K562 (cell line): ENCODE data around the gene FGF11.

Experiments
- GABPB1 ChIP-seq: sonication (generic); formaldehyde crosslinking; IDR thresholded peaks from 2 replicates; pipeline ENCODE4 v1.8.0; 2022; ENCODE audit warnings: mild to moderate bottlenecking, missing genetic modification reagents
- IRF2 ChIP-seq: sonication (generic); formaldehyde crosslinking; IDR thresholded peaks from 2 replicates; pipeline ENCODE4 v1.8.1; 2022; ENCODE audit warnings: mild to moderate bottlenecking, missing genetic modification reagents
- MEF2A ChIP-seq: IDR thresholded peaks from 2 replicates; pipeline ENCODE4 v1.6.1; 2011; ENCODE audit warnings: low read depth, mild to moderate bottlenecking, low read length, moderate library complexity; ENCODE audit not compliant: control insufficient read depth
- NFATC3 ChIP-seq: fragments of 450-650 bp; IDR thresholded peaks from 2 replicates; pipeline ENCODE4 v1.6.1; 2017; ENCODE audit warnings: mild to moderate bottlenecking
- RCOR1 ChIP-seq, 2 experiments: IDR thresholded peaks; 2 replicates each; pipeline ENCODE4 v1.6.1; 2012; ENCODE audit warnings: low read depth in 2 of 2, low read length in 2 of 2, borderline replicate concordance in 1 of 2, improper control_type of control experiment in 1 of 2
- STAT5B ChIP-seq: fragments of 250-450 bp; sonication (Bioruptor Pico); IDR thresholded peaks from 2 replicates; pipeline ENCODE4 v1.8.0; 2021; ENCODE audit warnings: mild to moderate bottlenecking, inconsistent platforms
- ZBTB1 ChIP-seq: sonication (generic); formaldehyde crosslinking; IDR thresholded peaks from 2 replicates; pipeline ENCODE4 v1.8.1; 2023; ENCODE audit warnings: missing genetic modification reagents, low read depth, mild to moderate bottlenecking, borderline replicate concordance
- ZNF347 ChIP-seq: fragments of 450-650 bp; formaldehyde crosslinking; IDR thresholded peaks from 2 replicates; pipeline ENCODE4 v1.4.0; 2020; ENCODE audit warnings: low read depth, mild to moderate bottlenecking, moderate library complexity
- ZNF830 ChIP-seq: fragments of 250-450 bp; sonication (Bioruptor Pico); IDR thresholded peaks from 2 replicates; pipeline ENCODE4 v1.5.0; 2021; ENCODE audit warnings: mild to moderate bottlenecking
- TF ChIP-seq, protein P1 (sequence below), 2 experiments: fragments of 450-650 bp; IDR thresholded peaks; 2 replicates each; pipeline ENCODE4 v1.6.1; 2016
- TF ChIP-seq, protein P2 (sequence below): sonication (generic); formaldehyde crosslinking; IDR thresholded peaks from 2 replicates; pipeline ENCODE4 v1.4.0; 2020; ENCODE audit warnings: mild to moderate bottlenecking, missing genetic modification reagents
- TF ChIP-seq, protein P3 (sequence below), 3 experiments: IDR thresholded peaks in 2 of 3; conservative IDR thresholded peaks in 1 of 3; 2 replicates each; pipeline ENCODE4 v1.5.1; 2011 to 2012; ENCODE audit warnings: low read length in 3 of 3, mild to moderate bottlenecking in 3 of 3, control low read depth in 2 of 3, improper control_type of control experiment in 1 of 3, inconsistent platforms in 1 of 3, low read depth in 1 of 3, mixed read lengths in 1 of 3, moderate library complexity in 1 of 3; ENCODE audit not compliant: insufficient read depth in 2 of 3
- TF ChIP-seq, protein P4 (sequence below): sonication (generic); formaldehyde crosslinking; IDR thresholded peaks from 2 replicates; pipeline ENCODE4 v1.8.1; 2023; ENCODE audit warnings: mild to moderate bottlenecking, missing genetic modification reagents, moderate library complexity
- TF ChIP-seq, protein P5 (sequence below): fragments of 450-650 bp; formaldehyde crosslinking; IDR thresholded peaks from 2 replicates; pipeline ENCODE4 v1.4.0; 2020; ENCODE audit warnings: mild to moderate bottlenecking

DNA sequence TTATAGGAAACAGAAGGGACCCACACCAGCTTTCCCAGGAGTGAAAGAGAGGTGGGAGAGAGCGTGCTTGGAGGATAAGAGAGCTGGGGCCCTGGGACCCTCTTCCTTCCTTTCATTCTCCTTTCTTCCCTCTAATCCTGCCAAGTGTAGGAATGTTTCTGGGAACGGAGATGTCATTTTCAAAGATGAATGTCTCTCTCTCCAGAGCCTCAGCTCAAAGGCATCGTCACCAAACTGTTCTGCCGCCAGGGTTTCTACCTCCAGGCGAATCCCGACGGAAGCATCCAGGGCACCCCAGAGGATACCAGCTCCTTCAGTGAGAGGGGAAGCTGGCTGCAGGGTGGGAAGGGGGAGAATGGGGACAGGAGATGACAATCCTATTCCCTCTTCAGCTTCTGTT lies 2.0 kb downstream of the FGF11 start:
- TF ChIP-seq RCOR1 (IDR thresholded peaks at IDR 0.05; ENCODE audit: borderline replicate concordance in 1 of 2, low read depth in 2 of 2, low read length in 2 of 2), result no peak
- TF ChIP-seq ZNF347 (CRISPR knock-in tag), result no peak
- TF ChIP-seq NFATC3, result no peak
- TF ChIP-seq, protein P1, sequence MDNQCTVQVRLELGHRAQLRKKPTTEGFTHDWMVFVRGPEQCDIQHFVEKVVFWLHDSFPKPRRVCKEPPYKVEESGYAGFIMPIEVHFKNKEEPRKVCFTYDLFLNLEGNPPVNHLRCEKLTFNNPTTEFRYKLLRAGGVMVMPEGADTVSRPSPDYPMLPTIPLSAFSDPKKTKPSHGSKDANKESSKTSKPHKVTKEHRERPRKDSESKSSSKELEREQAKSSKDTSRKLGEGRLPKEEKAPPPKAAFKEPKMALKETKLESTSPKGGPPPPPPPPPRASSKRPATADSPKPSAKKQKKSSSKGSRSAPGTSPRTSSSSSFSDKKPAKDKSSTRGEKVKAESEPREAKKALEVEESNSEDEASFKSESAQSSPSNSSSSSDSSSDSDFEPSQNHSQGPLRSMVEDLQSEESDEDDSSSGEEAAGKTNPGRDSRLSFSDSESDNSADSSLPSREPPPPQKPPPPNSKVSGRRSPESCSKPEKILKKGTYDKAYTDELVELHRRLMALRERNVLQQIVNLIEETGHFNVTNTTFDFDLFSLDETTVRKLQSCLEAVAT (IDR thresholded peaks at IDR 0.05), result no peak
- no peak for TF ChIP-seq ZBTB1 (CRISPR knock-in tag)
- no peak for TF ChIP-seq GABPB1 (CRISPR knock-in tag)
- TF ChIP-seq STAT5B (CRISPR knock-in tag), result no peak
- no peak for TF ChIP-seq ZNF830 (CRISPR knock-in tag)
- no peak for TF ChIP-seq IRF2
- no peak for TF ChIP-seq MEF2A
- TF ChIP-seq, protein P2, sequence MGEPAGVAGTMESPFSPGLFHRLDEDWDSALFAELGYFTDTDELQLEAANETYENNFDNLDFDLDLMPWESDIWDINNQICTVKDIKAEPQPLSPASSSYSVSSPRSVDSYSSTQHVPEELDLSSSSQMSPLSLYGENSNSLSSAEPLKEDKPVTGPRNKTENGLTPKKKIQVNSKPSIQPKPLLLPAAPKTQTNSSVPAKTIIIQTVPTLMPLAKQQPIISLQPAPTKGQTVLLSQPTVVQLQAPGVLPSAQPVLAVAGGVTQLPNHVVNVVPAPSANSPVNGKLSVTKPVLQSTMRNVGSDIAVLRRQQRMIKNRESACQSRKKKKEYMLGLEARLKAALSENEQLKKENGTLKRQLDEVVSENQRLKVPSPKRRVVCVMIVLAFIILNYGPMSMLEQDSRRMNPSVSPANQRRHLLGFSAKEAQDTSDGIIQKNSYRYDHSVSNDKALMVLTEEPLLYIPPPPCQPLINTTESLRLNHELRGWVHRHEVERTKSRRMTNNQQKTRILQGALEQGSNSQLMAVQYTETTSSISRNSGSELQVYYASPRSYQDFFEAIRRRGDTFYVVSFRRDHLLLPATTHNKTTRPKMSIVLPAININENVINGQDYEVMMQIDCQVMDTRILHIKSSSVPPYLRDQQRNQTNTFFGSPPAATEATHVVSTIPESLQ (CRISPR knock-in tag), result no peak
- TF ChIP-seq, protein P3, sequence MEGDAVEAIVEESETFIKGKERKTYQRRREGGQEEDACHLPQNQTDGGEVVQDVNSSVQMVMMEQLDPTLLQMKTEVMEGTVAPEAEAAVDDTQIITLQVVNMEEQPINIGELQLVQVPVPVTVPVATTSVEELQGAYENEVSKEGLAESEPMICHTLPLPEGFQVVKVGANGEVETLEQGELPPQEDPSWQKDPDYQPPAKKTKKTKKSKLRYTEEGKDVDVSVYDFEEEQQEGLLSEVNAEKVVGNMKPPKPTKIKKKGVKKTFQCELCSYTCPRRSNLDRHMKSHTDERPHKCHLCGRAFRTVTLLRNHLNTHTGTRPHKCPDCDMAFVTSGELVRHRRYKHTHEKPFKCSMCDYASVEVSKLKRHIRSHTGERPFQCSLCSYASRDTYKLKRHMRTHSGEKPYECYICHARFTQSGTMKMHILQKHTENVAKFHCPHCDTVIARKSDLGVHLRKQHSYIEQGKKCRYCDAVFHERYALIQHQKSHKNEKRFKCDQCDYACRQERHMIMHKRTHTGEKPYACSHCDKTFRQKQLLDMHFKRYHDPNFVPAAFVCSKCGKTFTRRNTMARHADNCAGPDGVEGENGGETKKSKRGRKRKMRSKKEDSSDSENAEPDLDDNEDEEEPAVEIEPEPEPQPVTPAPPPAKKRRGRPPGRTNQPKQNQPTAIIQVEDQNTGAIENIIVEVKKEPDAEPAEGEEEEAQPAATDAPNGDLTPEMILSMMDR (IDR thresholded peaks at IDR 0.05 in 2 of 3, conservative IDR thresholded peaks at IDR 0.05 in 1 of 3; ENCODE audit: insufficient read depth in 2 of 3, low read depth in 1 of 3, low read length in 3 of 3), result no peak
- TF ChIP-seq, protein P4, sequence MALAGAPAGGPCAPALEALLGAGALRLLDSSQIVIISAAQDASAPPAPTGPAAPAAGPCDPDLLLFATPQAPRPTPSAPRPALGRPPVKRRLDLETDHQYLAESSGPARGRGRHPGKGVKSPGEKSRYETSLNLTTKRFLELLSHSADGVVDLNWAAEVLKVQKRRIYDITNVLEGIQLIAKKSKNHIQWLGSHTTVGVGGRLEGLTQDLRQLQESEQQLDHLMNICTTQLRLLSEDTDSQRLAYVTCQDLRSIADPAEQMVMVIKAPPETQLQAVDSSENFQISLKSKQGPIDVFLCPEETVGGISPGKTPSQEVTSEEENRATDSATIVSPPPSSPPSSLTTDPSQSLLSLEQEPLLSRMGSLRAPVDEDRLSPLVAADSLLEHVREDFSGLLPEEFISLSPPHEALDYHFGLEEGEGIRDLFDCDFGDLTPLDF, result no peak
- TF ChIP-seq, protein P5, sequence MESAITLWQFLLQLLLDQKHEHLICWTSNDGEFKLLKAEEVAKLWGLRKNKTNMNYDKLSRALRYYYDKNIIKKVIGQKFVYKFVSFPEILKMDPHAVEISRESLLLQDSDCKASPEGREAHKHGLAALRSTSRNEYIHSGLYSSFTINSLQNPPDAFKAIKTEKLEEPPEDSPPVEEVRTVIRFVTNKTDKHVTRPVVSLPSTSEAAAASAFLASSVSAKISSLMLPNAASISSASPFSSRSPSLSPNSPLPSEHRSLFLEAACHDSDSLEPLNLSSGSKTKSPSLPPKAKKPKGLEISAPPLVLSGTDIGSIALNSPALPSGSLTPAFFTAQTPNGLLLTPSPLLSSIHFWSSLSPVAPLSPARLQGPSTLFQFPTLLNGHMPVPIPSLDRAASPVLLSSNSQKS, result no peak
